Neural cell (in vitro differentiated cells): Measurements from ENCODE around the gene MAP3K15. TPM values are rescaled to one million over a fixed set of nuclear protein-coding genes. Genes with fewer than 3 reads are reported as not detected.
A peak's percentile ranks its signal among the peaks of the same experiment; 100 is the strongest.

Experiments used
- H2AFZ ChIP-seq: fragments of 200-600, 300-800 bp; sonication (generic), shearing (Covaris generic); 2 replicates; pipeline ENCODE4 v1.6.0; 2014; ENCODE audit warnings: low read depth, mild to moderate bottlenecking, antibody characterized with exemption, low read length, moderate library complexity
- H3F3A ChIP-seq: fragments of 200-600 bp; shearing (Covaris generic); 2 replicates; pipeline ENCODE4 v1.6.1; 2016; ENCODE audit warnings: mild to moderate bottlenecking, moderate library complexity, mixed read lengths, antibody characterized with exemption, low read length; ENCODE audit not compliant: insufficient read depth, poor library complexity, severe bottlenecking
- H3K27ac ChIP-seq: fragments of 200-600, 300-800 bp; sonication (generic), shearing (Covaris generic); 2 replicates; pipeline ENCODE4 v1.5.1; 2014; ENCODE audit warnings: mild to moderate bottlenecking, low read length, moderate library complexity
- H3K27me3 ChIP-seq: fragments of 300-800, 200-600 bp; sonication (generic), shearing (Covaris generic); 2 replicates; pipeline ENCODE4 v1.6.0; 2014; ENCODE audit warnings: mild to moderate bottlenecking, low read depth, low read length, moderate library complexity; ENCODE audit not compliant: insufficient read depth
- H3K36me3 ChIP-seq: fragments of 300-800, 200-600 bp; sonication (generic), shearing (Covaris generic); 2 replicates; pipeline ENCODE4 v1.5.1; 2014; ENCODE audit warnings: mild to moderate bottlenecking, antibody characterized with exemption, low read length, moderate library complexity; ENCODE audit not compliant: insufficient read depth
- H3K4me2 ChIP-seq: fragments of 300-800, 200-600 bp; sonication (generic), shearing (Covaris generic); 2 replicates; pipeline ENCODE4 v1.6.0; 2014; ENCODE audit warnings: mild to moderate bottlenecking, low read length
- H3K4me3 ChIP-seq: fragments of 300-800, 200-600 bp; sonication (generic), shearing (Covaris generic); 2 replicates; pipeline ENCODE4 v1.5.1; 2014; ENCODE audit warnings: mild to moderate bottlenecking, low read length, moderate library complexity
- H3K79me2 ChIP-seq: fragments of 200-600 bp; shearing (Covaris generic); replicated peaks from 2 replicates; pipeline ENCODE4 v1.6.0; 2014; ENCODE audit warnings: mild to moderate bottlenecking, low read length, moderate library complexity; ENCODE audit not compliant: insufficient read depth
- H3K9ac ChIP-seq: fragments of 300-800, 200-600 bp; sonication (generic), shearing (Covaris generic); 2 replicates; pipeline ENCODE4 v1.6.1; 2016; ENCODE audit warnings: mild to moderate bottlenecking, low read length, mixed read lengths
- H3K9me2 ChIP-seq: fragments of 200-600 bp; shearing (Covaris generic); 2 replicates; pipeline ENCODE4 v1.6.1; 2016; ENCODE audit warnings: mild to moderate bottlenecking, low read length, mixed read lengths; ENCODE audit not compliant: insufficient read depth
- H3K9me3 ChIP-seq: fragments of 200-600, 300-800 bp; sonication (generic), shearing (Covaris generic); 2 replicates; pipeline ENCODE4 v1.6.1; 2016; ENCODE audit warnings: mild to moderate bottlenecking, mixed run types, low read length, moderate library complexity, mixed read lengths
- H4K20me1 ChIP-seq: fragments of 200-600 bp; shearing (Covaris generic); 2 replicates; pipeline ENCODE4 v1.6.1; 2016; ENCODE audit warnings: mild to moderate bottlenecking, mixed run types; ENCODE audit not compliant: insufficient read depth
- EP300 ChIP-seq: fragments of 450-650 bp; conservative IDR thresholded peaks from 2 replicates; pipeline ENCODE4 v1.6.1; 2014; ENCODE audit warnings: antibody characterized with exemption, mild to moderate bottlenecking, moderate library complexity; ENCODE audit not compliant: poor library complexity, severe bottlenecking
- EZH2 ChIP-seq: fragments of 200-600, 300-800 bp; shearing (Covaris generic), sonication (generic); IDR thresholded peaks from 2 replicates; pipeline ENCODE4 v1.6.1; 2014; ENCODE audit warnings: antibody characterized with exemption, low read length, borderline replicate concordance, mild to moderate bottlenecking; ENCODE audit not compliant: insufficient read depth, poor library complexity, severe bottlenecking
- MXI1 ChIP-seq: fragments of 450-650 bp; conservative IDR thresholded peaks from 2 replicates; pipeline ENCODE4 v1.6.1; 2014; ENCODE audit warnings: antibody characterized with exemption, mild to moderate bottlenecking; ENCODE audit not compliant: poor library complexity, severe bottlenecking
- POLR2AphosphoS5 ChIP-seq: IDR thresholded peaks from 2 replicates; pipeline ENCODE4 v1.6.1; 2012
- SMC3 ChIP-seq: fragments of 450-650 bp; conservative IDR thresholded peaks from 2 replicates; pipeline ENCODE4 v1.6.1; 2014; ENCODE audit warnings: antibody characterized with exemption, mild to moderate bottlenecking, moderate library complexity; ENCODE audit not compliant: poor library complexity
- TAF1 ChIP-seq: IDR thresholded peaks from 2 replicates; pipeline ENCODE4 v1.6.1; 2012; ENCODE audit warnings: low read depth
- polyA minus RNA-seq: library from RNA; depleted of rRNA, polyadenylated mRNA; stranded (reverse); fragments of >200 nt; gene quantifications from 2 replicates; pipeline ENCODE4 v1.2.3, GENCODE V29; 2014
- polyA plus RNA-seq: library from polyadenylated mRNA; depleted of rRNA; stranded (reverse); fragments of >200 nt; gene quantifications from 2 replicates; pipeline ENCODE4 v1.2.3, GENCODE V29; 2014
- TF ChIP-seq, protein P1 (sequence below): IDR thresholded peaks from 2 replicates; pipeline ENCODE4 v1.6.1; 2012; ENCODE audit warnings: borderline replicate concordance
- TF ChIP-seq, protein P2 (sequence below): fragments of 450-650 bp; IDR thresholded peaks from 2 replicates; pipeline ENCODE4 v1.5.1; 2014; ENCODE audit warnings: antibody characterized with exemption, mild to moderate bottlenecking, moderate library complexity; ENCODE audit not compliant: poor library complexity, severe bottlenecking

MAP3K15 gene, protein sequence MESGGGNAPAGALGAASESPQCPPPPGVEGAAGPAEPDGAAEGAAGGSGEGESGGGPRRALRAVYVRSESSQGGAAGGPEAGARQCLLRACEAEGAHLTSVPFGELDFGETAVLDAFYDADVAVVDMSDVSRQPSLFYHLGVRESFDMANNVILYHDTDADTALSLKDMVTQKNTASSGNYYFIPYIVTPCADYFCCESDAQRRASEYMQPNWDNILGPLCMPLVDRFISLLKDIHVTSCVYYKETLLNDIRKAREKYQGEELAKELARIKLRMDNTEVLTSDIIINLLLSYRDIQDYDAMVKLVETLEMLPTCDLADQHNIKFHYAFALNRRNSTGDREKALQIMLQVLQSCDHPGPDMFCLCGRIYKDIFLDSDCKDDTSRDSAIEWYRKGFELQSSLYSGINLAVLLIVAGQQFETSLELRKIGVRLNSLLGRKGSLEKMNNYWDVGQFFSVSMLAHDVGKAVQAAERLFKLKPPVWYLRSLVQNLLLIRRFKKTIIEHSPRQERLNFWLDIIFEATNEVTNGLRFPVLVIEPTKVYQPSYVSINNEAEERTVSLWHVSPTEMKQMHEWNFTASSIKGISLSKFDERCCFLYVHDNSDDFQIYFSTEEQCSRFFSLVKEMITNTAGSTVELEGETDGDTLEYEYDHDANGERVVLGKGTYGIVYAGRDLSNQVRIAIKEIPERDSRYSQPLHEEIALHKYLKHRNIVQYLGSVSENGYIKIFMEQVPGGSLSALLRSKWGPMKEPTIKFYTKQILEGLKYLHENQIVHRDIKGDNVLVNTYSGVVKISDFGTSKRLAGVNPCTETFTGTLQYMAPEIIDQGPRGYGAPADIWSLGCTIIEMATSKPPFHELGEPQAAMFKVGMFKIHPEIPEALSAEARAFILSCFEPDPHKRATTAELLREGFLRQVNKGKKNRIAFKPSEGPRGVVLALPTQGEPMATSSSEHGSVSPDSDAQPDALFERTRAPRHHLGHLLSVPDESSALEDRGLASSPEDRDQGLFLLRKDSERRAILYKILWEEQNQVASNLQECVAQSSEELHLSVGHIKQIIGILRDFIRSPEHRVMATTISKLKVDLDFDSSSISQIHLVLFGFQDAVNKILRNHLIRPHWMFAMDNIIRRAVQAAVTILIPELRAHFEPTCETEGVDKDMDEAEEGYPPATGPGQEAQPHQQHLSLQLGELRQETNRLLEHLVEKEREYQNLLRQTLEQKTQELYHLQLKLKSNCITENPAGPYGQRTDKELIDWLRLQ (N-terminal part only)
- polyA plus RNA-seq (0.48 TPM in 1 of 2 replicates, not detected in the other), polyA minus RNA-seq (0.23 and 0.24 TPM in 2 replicates)

DNA sequence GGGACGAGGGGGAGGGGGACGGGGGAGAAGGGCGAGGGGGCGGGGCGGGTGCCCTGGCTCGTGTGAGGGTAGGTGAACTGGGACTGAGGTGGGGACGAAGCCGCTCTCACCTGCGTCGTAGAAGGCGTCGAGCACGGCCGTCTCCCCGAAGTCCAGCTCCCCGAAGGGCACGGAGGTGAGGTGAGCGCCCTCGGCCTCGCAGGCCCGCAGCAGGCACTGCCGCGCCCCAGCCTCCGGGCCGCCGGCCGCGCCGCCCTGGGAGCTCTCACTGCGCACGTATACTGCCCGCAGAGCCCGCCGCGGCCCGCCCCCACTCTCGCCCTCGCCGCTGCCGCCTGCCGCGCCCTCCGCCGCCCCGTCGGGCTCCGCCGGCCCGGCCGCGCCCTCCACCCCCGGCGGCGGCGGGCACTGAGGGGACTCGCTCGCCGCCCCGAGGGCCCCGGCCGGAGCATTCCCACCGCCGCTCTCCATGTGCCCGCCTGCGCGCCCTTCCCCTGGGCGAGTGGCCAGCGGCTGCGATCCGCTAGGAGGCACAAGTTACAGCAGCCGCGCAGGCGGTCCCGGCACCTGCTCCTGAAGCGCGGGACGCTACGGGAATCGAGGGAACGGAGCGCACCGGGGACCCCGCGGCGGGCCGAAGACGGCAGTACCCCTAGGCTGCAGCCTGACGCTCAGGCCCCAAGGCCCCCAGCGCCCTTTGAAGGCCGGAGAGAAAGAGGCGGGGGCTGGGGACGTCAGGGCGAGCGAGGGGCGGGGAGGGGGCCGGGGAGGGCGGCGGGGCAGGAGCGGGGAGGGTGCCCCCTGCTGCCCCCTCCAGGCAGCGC, at the start of gene MAP3K15:
MAP3K15 (minus strand) TSS at position 718 of the 824 bp plus-strand sequence; CDS start at position 471, 247 bp downstream.
- H3K4me2 ChIP-seq, result no peak within 1 kb of the TSS
- H3K36me3 ChIP-seq, result no peaks in the 10 kb centered on the region
- no peaks in the 10 kb centered on the region for H3K9me2 ChIP-seq
- H3K27ac ChIP-seq, result no peak within 1 kb of the TSS
- H3K4me3 ChIP-seq, result peak within 1 kb of the TSS; percentile 54
- no peaks in the 10 kb centered on the region for H3K9me3 ChIP-seq
- peaks cover 12% of the 10 kb centered on the region for H3K27me3 ChIP-seq
- no peak within 1 kb of the TSS for H2AFZ ChIP-seq
- no peaks in the 10 kb centered on the region for H3F3A ChIP-seq
- H3K9ac ChIP-seq, result no peak within 1 kb of the TSS
- H3K79me2 ChIP-seq, result no peaks in the 10 kb centered on the region
- no peaks in the 10 kb centered on the region for H4K20me1 ChIP-seq
- TF ChIP-seq EP300, result no peak
- TF ChIP-seq POLR2AphosphoS5, result no peak
- no peak for TF ChIP-seq EZH2
- TF ChIP-seq SMC3, result no peak
- TF ChIP-seq TAF1, result no peak
- no peak for TF ChIP-seq MXI1
- TF ChIP-seq, protein P1, sequence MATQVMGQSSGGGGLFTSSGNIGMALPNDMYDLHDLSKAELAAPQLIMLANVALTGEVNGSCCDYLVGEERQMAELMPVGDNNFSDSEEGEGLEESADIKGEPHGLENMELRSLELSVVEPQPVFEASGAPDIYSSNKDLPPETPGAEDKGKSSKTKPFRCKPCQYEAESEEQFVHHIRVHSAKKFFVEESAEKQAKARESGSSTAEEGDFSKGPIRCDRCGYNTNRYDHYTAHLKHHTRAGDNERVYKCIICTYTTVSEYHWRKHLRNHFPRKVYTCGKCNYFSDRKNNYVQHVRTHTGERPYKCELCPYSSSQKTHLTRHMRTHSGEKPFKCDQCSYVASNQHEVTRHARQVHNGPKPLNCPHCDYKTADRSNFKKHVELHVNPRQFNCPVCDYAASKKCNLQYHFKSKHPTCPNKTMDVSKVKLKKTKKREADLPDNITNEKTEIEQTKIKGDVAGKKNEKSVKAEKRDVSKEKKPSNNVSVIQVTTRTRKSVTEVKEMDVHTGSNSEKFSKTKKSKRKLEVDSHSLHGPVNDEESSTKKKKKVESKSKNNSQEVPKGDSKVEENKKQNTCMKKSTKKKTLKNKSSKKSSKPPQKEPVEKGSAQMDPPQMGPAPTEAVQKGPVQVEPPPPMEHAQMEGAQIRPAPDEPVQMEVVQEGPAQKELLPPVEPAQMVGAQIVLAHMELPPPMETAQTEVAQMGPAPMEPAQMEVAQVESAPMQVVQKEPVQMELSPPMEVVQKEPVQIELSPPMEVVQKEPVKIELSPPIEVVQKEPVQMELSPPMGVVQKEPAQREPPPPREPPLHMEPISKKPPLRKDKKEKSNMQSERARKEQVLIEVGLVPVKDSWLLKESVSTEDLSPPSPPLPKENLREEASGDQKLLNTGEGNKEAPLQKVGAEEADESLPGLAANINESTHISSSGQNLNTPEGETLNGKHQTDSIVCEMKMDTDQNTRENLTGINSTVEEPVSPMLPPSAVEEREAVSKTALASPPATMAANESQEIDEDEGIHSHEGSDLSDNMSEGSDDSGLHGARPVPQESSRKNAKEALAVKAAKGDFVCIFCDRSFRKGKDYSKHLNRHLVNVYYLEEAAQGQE, result no peak
- TF ChIP-seq, protein P2, sequence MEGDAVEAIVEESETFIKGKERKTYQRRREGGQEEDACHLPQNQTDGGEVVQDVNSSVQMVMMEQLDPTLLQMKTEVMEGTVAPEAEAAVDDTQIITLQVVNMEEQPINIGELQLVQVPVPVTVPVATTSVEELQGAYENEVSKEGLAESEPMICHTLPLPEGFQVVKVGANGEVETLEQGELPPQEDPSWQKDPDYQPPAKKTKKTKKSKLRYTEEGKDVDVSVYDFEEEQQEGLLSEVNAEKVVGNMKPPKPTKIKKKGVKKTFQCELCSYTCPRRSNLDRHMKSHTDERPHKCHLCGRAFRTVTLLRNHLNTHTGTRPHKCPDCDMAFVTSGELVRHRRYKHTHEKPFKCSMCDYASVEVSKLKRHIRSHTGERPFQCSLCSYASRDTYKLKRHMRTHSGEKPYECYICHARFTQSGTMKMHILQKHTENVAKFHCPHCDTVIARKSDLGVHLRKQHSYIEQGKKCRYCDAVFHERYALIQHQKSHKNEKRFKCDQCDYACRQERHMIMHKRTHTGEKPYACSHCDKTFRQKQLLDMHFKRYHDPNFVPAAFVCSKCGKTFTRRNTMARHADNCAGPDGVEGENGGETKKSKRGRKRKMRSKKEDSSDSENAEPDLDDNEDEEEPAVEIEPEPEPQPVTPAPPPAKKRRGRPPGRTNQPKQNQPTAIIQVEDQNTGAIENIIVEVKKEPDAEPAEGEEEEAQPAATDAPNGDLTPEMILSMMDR, result no peak
